Stimulated activated CD8-positive, alpha-beta memory T cell treated with anti-CD3 and anti-CD28 coated beads, Interleukin-7, amount 100 ng/mL, for 1 hour (primary cell): ENCODE results near the gene COG2.
"Not testable (repeated sequence)": the region's sequence is repeated elsewhere in the genome, so short reads cannot be mapped to it uniquely, and the experiment has no call there.

Source experiments
- DNase-seq, 2 donors: peaks; one replicate each; pipeline ENCODE4 v3.0.0-alpha.2; 2020; ENCODE audit warnings: low read depth in 2 of 2

COG2 gene

GRCh38 chr1:230713915-230714764 is 71.9 kb downstream of the COG2 start, which contains the start of gene AGT:
AGT (minus strand) TSS chr1:230714122; CDS start chr1:230710823, 3,299 bp downstream.
- DNase-seq = no peak

GRCh38 chr1:230715510-230715909 is 73.2 kb downstream of the COG2 start:
- DNase-seq = no peak

- not testable (repeated sequence) for DNase-seq
Measured at GRCh38 chr1:230716453-230716852, 74.2 kb downstream of the COG2 start.

GRCh38 chr1:230717251-230717650 is 75.0 kb downstream of the COG2 start:
- no peak for DNase-seq

GRCh38 chr1:230721849-230722522 is 79.7 kb downstream of the COG2 start:
- DNase-seq = not testable (repeated sequence)

GRCh38 chr1:230725256-230726012 is 83.2 kb downstream of the COG2 start:
- no peak for DNase-seq

GRCh38 chr1:230728710-230729392 is 86.6 kb downstream of the COG2 start:
- DNase-seq = no peak

- DNase-seq = no peak
Measured at GRCh38 chr1:230730977-230731376, 88.7 kb downstream of the COG2 start.

- DNase-seq = no peak
Measured at GRCh38 chr1:230735447-230735846, 93.2 kb downstream of the COG2 start.

- no peak for DNase-seq
Measured at GRCh38 chr1:230737622-230738262, 95.5 kb downstream of the COG2 start.

- no peak for DNase-seq
Measured at GRCh38 chr1:230739564-230740290, 97.4 kb downstream of the COG2 start.
